ENCODE data around the gene CDH2.

The CDH2 gene

DNA sequence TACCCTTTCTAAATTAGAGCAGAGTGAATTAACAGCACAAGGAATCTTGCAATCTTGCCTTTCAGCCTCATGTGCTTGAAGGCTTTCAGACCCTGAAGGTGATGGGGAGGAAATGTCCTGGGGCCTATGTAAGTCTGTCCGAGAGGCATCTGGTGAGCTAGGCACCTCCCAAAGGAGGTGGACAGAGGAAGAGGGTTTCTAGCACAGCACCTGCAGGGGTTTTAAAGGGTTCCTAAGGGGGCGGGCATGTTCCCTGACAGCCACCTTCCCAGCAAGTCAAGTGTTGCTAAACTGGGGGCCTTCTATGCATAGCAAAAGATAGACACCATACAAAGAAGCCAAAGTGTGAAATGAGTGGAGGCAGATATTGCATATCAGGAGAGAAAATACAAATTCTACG is 88.5 kb downstream of the CDH2 start:
- no peak for DNase-seq (ENCODE audit: low read depth in 2 of 2)

DNA sequence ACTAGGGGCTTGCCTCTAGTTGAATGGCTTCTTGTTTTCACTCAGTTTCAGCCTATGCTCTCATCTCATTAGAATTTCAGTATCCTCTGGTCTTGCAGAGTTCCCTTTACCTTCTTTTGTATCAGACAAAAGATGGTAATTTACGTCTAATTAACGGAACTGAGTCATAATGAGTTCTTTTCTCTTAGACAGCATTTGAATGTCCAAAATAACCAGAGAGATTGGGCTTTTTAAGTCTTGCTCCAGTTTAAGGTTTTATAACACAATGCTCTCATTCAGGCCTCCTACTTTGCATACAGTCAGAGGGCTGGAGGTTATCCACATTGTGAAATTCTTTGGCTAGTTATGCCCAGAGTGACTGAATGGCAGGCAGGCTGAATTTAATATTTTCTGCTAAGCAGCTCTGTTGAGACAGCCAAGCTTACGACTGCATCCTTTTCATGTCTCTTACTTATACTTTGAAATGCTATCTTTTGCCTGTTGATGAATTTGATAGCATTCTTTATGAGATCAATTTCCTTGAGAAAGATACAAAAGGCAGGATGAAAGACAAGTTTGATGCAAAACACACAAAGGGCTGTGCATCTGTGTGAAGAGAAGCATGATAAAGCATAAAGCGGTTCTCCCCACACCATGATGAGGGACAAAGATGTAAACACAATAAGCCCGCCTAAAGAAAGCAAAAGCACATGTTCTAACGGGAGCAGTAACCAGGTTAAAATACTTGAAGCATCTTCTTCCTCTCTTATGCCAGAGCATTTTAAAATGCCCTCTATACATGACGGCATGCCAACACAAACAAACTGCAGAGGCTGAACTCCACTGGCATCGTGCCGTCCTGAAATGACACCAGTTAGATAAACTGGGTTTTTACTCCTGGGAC is 90.0 kb downstream of the CDH2 start:
- DNase-seq (ENCODE audit: low read depth in 2 of 2) = no peak

DNA sequence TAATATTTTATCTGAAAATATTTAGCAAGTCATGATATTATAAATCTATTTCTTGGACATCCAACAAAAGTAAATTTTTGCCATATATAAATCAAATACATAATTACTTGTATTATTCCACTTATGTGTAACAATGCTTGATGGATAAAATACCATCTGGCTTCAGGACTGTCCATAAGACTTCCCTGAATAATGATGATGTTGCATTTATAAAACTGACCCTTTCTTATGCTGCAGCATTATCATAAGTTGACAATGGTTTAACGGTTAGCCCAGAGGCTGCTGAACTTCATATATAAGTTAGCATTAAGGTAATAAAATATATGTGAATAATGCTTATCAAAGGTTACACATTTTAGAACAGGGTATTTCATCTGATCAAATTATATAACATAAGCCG is 95.4 kb downstream of the CDH2 start:
- no peak for DNase-seq (ENCODE audit: low read depth in 2 of 2)

DNA sequence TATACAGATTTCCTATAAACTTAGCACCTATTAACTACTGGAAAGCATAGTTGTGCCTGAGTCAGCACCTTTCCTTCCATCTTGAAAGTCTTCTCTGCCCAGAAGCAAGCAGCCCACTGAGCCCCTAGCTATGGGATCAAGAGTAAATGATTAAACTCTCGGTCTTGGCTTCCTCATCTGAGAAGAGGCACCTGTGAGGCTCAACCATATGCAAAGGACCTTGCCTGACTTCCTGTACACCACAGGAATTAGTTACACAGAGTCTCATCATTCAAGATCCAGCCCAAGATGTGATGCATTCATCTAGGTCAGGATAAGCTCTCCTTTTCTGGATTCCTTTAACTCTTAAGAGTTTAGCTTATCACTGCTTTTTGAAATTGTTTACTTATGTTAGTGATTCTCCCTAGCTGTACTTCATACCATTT is 96.0 kb downstream of the CDH2 start:
- no peak for DNase-seq (ENCODE audit: low read depth in 2 of 2)

DNA sequence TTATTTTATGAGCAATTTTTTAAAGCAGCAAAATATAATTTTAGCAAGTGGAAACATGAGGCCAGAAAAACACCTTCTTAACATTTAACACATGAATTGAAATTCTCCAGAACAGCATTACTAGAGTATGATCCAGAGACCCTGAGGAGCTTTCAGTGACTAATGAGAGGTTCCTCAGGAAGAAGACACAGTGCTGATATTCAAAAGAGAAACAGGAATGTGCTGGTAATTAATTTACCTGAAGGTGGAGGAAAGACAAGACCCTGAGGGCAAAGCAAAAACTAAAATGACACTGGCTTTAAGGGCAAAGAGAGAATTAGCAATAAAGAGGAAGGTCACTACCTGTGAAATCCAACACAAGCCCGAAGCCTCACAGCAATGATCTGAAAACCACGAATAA is 97.0 kb downstream of the CDH2 start:
- no peak for DNase-seq (ENCODE audit: low read depth in 2 of 2)

DNA sequence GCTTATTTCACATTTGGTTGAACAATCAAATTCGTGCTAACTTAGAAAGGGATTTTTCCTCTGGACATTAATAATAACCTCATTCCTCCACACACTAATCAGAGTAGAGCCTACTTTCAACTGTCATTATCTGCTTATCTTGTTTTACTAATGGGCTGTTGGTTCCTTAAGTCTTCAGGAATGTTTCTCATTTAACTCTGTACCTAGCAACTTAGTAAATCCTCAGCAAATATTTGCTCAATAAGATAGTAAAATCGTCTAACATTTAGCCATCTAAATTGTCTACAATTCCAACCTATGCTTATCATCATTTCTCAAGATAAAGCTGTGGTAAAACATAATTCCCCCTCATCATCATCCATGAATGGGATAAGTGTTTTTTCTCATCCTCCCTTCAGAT is 98.1 kb downstream of the CDH2 start:
- no peak for DNase-seq (ENCODE audit: low read depth in 2 of 2)

DNA sequence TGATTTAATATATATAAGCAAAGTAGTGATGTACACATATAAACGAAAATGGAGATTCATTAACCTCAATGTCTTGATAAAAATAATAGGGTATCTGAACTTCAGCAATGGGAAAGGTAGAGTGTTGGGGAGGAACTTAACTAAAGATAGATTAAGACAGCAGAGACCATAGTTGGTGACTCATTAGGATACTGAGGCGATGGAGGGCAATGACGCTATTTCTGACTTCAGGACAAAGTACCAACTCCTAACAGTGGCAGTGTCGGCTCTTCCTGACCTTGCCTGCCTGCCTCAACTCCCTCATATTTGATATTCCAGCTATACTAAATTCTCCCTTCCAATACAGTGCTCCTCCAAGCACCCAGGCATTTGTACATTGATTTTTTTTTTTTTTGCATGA is 98.6 kb downstream of the CDH2 start:
- DNase-seq (ENCODE audit: low read depth in 2 of 2) = no peak

DNA sequence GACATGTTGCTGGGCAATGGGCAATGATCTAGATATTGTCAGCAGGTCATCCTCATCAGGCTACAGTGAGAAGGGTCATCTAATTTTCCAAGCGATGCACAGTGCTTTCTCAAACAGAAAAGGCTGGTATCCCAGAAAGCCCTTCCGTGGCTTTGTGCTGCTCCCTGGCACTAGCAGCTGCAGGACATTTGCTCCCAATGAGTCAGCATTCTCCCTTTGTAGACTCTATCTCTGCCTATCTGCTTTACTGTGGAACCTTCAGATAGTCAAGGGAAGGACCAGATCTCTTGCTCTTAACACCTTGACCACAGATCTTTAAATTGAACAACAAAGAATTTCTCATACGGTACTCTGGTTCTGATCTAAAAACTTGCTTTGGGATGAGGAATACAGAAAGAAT is 101.4 kb downstream of the CDH2 start:
- DNase-seq (ENCODE audit: low read depth in 2 of 2) = no peak

DNA sequence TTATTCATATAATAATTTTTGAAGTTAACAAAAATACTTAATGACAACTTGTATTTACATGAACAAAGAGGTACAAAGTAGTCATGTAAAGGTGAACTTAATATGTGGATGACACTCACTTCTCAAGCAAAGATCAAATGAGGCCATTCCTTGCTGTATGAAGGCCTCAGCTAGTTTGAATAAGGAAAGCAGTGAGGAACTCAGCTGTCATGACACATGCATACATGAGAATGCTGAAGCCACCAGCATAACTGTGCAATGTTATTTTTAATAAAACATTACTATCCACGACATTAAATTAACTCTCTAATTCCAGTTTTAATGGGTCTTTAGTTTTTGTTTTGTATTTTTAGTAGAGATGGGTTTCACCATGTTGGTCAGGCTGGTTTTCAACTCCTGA is 102.9 kb downstream of the CDH2 start:
- DNase-seq (ENCODE audit: low read depth in 2 of 2) = no peak

DNA sequence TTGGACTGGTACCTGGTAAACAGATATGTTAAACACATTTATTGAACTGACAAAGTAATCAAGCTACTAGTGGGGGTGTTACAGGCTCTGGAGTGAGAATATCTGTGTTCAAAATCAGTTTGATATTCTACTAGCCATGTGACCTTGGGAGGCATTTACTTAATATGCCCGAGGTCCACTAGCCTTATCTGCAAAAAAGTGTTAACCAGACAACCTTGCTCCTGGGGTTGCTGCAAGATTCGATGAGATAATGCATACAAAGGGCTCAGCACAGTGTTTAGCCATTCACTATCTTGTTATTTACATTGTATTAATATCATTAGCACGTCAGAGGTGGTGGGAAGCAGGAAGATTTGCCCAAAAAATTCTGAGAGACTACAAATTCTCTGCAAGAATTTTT is 103.3 kb downstream of the CDH2 start:
- DNase-seq (ENCODE audit: low read depth in 2 of 2) = no peak

DNA sequence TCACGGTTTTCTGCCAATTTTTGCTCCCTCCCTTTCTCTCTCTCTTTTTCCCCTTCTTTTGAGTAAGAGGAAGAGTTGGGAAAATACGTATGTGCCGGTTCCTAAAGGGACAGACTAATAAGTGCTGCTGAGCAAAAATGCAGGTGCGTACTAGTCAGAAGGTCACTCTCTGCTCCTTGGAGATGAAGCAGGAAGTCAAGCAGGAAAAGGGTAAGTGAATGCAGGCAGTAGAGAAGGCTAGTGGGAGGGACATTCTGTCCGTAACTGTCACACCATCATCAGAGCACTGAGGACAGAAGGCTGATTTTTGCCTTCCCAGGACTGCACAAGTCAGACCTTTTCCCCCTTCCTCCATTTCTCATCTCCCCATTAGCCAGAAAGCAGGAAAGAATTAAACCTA is 105.7 kb downstream of the CDH2 start:
- no peak for DNase-seq (ENCODE audit: low read depth in 2 of 2)

DNA sequence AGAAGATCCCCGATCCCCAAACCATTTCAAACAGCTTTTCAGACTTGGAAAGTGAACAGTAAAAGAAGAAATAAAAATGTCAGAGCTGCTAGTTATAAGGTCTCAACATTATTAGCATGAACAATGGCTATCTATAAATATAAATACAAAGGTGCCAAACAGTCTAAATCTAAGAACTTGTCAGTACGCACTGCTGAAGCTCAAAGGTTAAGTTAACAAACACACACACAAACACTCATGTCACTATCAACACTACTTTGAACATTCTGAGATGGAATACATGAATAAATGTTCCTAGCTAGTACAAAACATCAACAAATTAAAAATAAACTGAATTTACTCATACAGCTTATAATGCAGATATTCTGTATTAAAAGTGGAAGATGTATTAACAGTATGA is 108.7 kb downstream of the CDH2 start:
- DNase-seq (ENCODE audit: low read depth in 2 of 2) = no peak

DNA sequence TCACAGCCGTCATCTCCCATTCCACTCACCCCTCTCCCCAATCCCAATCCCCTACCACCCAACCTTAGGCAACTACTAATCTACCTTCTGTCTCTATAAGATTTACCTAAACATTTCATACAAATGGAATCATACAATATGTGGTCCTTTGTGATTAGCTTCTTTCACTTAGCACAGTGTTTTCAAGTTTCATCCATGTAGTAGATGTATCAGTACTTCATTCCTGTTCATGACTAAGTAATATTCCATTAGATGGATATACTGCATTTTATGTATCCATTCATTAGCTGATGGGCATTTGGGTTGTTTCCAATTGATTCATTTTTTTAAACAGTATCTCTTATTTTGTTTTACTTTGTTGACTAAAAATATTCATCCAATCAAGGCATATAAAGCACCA is 109.6 kb downstream of the CDH2 start:
- no peak for DNase-seq (ENCODE audit: low read depth in 2 of 2)

DNA sequence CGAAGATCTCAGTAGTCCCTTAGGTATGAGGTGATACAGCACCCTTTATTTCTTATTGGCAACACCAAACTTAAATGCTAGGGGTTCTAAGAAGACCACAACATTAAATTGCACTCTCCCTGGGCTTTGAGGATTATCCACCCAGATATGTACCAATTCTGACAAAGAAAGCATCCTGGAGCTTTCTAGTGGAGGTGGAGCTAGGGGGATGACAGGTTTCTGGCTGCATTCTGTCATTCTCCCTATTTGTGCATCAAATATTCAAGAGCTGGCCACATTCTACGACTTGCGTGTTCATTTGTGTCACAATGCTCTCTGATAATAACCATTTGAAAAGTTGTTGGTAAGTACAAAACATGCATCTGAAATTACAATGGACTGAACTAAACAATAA is 111.1 kb downstream of the CDH2 start:
- DNase-seq (ENCODE audit: low read depth in 2 of 2) = no peak

DNA sequence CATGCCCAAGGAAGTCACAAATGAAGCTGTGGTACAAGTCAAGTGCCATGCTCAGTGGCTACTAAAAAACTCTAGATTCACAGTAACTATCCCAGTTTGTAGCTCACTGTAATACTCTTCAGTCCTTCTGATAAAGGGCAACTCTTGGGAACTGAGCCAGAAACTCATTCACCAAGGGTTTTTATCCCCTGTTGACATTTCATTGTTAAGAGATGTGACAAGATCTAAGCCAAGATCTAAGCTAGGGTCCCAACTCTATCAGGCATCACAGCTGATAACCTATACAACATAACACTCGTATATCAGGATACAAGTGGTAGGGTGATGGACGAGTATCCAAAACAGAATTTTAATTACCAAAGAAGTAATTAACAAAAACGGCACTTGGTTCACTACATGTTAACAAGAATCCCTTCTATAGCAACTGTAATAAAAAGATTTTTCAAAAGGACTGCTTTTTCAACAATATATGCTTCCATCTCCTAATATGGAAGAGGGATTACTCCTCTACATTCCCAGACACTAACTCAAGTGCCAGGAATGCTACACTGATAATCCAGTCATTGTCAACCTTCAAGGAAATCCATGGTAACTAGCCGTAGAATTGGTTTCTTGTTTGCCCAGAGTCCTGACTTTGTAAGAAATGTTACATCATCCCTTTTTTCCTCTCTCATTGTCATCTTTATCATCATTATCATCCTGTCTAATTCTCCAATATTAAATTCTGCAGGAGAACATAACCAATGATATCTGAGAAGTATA is 111.7 kb downstream of the CDH2 start:
- no peak for DNase-seq (ENCODE audit: low read depth in 2 of 2)

DNA sequence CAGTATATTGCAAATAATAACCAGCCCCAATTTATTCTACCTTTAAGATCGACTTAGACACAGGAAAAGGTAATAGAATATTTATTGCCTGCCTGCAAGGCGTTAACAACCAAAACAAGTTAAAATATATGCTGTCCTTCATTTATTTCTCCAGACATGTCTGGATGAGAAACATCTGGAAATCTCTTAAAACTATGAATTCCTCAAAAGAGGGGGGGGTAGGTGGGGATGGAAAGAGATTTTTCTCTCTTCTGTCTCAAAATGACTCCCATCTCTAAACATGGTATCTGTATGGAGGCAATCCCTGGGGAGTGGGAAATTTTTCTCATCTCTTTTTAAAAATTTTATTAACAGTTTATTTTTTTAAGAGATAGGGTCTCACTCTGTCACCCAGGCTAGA is 113.0 kb downstream of the CDH2 start:
- DNase-seq (ENCODE audit: low read depth in 2 of 2) = no peak

DNA sequence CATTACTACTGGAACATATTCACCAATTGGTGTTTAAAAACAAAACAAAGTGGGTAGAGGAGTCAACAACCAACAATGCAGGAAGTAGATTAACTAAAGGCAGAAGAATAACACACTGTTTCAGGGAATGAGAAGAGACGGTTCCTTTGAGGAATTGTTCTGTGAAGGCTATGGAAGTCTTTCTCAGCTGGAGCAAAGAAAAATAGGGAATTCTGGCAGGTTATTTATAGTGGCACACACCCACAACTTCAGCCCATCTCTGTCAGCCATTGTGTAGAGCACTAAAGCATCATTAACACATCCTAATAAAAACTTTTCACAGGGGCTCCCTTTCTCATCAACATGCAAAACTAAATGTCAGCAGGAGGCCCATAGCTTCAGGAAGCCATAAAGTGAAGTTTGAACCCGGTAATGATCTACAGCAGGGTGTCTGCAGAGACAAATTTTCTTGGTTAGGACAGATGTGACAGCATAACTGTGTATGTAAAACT is 113.6 kb downstream of the CDH2 start:
- no peak for DNase-seq (ENCODE audit: low read depth in 2 of 2)

DNA sequence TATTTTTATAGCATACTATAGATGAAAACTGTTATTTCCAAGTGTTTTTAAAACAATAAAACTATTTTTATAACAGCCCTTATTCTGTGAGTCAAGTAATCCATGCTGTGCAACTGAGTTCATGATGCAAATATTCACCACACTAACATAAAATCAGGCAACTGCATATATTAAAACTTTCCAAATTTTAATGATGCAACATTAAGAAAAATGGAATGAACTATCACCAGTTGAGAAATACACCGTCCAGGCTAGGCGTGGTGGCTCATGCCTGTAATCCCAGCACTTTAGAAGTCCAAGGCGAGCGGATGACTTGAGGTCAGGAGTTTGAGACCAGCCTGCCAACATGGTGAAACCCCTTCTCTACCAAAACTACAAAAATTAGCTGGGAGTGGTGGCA is 114.5 kb downstream of the CDH2 start:
- no peak for DNase-seq (ENCODE audit: low read depth in 2 of 2)

DNA sequence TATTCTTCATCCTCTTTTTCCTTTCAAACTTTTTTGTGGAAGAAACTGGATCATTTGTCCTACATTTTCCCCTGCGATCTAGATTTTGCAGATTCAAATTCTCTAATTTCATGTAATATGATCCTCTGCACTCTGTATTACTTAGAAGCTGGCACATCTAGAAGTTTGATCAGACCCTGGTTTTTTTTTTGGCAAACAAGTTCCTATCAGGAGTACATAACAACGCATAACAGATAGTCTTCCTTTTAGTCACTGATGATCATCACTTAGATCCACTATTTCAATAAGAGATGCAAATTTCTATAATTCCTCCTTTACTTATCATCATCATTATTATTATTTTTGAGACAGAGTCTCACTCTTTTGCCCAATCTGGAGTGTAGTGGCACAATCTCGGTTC is 117.1 kb downstream of the CDH2 start:
- DNase-seq (ENCODE audit: low read depth in 2 of 2) = no peak

DNA sequence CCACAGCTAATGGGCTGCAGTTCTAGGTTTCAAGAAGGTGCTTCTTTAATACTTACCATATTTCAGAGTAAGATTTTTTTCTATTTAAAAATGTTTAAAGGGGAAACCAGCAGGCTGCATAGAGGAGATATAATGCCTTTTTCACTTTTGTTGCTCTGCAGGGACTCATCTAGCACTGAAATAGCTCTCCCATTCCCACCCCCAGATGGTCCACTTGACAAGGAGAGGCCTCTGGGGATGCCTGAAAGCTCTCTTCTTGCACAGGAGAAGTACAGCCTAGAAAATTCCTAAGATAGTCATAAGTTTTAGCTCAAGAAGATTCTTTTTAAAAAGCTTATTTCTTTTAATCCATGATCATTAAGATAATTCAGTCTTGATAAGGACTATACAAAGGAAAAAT is 126.4 kb downstream of the CDH2 start:
- no peak for DNase-seq (ENCODE audit: low read depth in 2 of 2)

DNA sequence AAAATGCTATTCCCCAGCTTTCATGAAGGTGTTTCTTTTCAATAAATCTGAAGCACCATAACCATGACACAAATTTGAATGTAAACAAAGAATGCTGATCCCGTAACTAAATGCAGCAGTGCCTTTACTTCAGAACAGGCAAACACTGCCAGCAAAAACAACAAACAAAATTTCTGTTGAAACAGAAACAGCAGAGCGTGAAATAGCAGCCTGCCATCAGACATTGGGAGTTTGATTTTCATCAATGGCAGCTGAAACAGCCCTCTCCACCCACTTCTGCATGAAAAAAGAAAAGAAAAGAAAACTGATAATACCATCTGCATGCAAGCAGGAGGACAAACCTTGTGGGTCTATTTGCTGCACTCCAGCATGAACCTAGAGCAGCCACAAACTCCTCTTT is 128.3 kb downstream of the CDH2 start:
- no peak for DNase-seq (ENCODE audit: low read depth in 2 of 2)

DNA sequence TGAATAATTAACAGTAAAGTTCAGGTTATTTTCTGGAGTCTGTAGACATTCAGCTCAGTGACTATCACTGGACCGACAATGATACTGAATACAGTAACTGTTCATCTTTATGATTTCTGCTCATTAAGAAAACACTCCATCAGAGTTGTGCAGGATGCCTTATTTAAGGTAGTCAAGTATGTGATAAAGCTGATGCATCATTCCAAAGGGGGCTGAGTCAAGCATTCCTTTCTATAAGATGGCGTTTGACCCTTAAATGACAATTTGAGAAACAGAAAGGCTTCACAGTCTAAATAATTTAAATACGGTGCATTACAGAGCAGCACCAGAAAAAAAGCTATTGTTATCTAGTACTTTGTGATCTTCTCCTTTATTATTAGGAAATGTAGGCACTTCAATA is 131.1 kb downstream of the CDH2 start:
- DNase-seq (ENCODE audit: low read depth in 2 of 2) = no peak

DNA sequence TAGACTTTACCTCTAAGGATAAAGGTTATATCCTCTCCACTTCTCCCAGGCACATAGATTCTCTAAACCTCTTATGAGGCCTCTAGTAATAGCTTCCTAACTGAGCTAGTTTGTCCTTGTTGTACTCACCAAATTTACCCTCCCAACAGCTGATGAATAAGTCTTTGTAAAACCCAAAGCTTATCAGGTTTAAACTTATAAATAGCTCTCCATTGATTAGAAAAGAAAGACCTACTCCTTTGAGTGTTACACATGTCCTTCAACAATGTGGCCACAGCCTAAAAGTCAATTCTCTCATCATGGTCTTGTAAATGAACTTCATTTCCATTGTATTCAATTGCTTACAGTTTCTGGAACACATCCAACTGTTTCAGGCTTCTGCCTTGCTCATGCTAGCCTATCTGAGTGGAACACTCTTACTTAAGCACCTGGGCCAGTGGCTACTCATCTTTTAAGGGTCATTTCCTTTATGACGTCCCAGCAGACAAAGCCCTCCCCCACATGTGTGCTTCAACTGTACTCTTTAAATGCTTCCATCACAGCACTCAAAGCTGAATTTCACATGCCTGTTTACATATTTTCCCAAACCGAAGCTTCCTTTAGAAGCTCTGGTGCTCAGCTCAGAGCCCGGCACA is 131.6 kb downstream of the CDH2 start:
- no peak for DNase-seq (ENCODE audit: low read depth in 2 of 2)
